ENCODE results near the gene C2CD4A. TPM values are rescaled to one million over a fixed set of nuclear protein-coding genes. Genes with fewer than 3 reads are reported as not detected.
A peak's percentile ranks its signal among the peaks of the same experiment; 100 is the strongest.

The C2CD4A gene
- polyA plus RNA-seq, 1 of the 3 experiments (the other 2 are of a cell fraction): not detected

DNA sequence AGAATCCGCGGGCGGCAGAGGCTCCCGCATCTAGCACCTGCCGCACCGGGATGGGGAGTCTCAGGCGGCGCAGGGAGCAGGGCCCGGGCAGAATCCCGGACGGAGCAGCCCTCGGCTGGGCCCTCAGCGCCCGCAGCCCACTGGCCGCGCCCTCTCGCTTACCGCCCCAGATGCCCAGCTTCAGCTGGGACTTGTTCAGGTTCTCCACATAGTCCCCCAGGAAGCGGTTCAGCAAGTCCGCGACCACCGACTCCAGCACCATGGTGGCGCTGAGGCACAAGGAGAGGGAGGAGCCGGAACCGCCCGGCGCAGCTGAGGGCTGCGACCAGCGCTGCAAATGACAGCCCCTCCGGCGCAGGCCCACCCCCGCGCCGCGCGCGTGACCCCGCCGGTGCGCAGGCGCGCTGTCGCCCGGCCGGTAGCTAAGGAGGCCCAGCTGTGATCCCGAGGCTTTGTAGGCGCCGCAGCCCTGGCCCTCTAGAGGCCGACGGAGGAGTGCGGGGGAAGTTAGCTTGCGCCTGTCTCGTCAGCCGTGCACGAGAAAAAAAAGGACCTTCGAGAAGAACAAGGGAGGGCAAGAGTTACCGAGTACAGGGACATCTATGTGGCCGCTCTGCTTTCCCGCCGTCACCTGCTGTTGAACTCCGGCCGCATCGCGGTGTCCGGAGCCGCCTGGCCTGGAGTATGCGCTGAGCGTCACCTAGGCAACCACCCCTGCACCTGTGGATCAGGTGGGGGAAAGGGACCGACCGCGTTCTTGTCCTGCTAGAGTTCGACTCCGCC lies 6.5 kb upstream of the C2CD4A start, which contains the start of gene VPS13C:
Gene VPS13C, minus strand, starts transcription at position 335 of the 783 bp plus-strand sequence. Its CDS starts 73 bp downstream, at position 262.
- ChIA-PET CTCF (interaction anchor here (0.6 to 4.7 kb wide), 43 partner anchors 8 to 1092 kb away, joined by 3 to 27 read pairs (median 4); partner anchors contain the start of gene C2CD4B), POLR2A (interaction anchor here (1.2 kb wide), 1 partner anchor 105 kb away, joined by 3 read pairs; the partner anchor contains the start of gene C2CD4B)
- TF ChIP-seq, protein P1, sequence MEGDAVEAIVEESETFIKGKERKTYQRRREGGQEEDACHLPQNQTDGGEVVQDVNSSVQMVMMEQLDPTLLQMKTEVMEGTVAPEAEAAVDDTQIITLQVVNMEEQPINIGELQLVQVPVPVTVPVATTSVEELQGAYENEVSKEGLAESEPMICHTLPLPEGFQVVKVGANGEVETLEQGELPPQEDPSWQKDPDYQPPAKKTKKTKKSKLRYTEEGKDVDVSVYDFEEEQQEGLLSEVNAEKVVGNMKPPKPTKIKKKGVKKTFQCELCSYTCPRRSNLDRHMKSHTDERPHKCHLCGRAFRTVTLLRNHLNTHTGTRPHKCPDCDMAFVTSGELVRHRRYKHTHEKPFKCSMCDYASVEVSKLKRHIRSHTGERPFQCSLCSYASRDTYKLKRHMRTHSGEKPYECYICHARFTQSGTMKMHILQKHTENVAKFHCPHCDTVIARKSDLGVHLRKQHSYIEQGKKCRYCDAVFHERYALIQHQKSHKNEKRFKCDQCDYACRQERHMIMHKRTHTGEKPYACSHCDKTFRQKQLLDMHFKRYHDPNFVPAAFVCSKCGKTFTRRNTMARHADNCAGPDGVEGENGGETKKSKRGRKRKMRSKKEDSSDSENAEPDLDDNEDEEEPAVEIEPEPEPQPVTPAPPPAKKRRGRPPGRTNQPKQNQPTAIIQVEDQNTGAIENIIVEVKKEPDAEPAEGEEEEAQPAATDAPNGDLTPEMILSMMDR (IDR thresholded peaks at IDR 0.05): peak; percentile 75
- TF ChIP-seq POLR2AphosphoS5 (IDR thresholded peaks at IDR 0.05; ENCODE audit: low read depth, low read length) (peak; percentile 52; the same call in 1 of the 2 replicates), SIN3A (IDR thresholded peaks at IDR 0.05; ENCODE audit: borderline replicate concordance, low read depth, low read length) (no peak; the same call in 1 of the 2 replicates), TEAD4 (IDR thresholded peaks at IDR 0.05; ENCODE audit: borderline replicate concordance, insufficient read depth) (no peak), TAF1 (IDR thresholded peaks at IDR 0.05; ENCODE audit: borderline replicate concordance, low read depth, low read length) (no peak; the same call in none of the 2 replicates), GABPA (IDR thresholded peaks at IDR 0.05; ENCODE audit: low read depth) (no peak), EP300 (IDR thresholded peaks at IDR 0.05; ENCODE audit: borderline replicate concordance in 1 of 2, low read depth in 1 of 2, low read length in 1 of 2) (0 out of 4 replicates have a peak, but pooled peaks of 1 of the 2 experiments have one; percentile 12), MXI1 (IDR thresholded peaks at IDR 0.05; ENCODE audit: low read depth, low read length) (peak; percentile 91), RCOR1 (IDR thresholded peaks at IDR 0.05; ENCODE audit: low read length) (peak; percentile 68), TCF12 (IDR thresholded peaks at IDR 0.05) (no peak), YY1 (IDR thresholded peaks at IDR 0.05; ENCODE audit: low read depth) (no peak), RAD21 (IDR thresholded peaks at IDR 0.05; ENCODE audit: low read length) (peak; percentile 66), NRF1 (IDR thresholded peaks at IDR 0.05; ENCODE audit: low read depth, low read length) (peak; percentile 96), EZH2phosphoT487 (IDR thresholded peaks at IDR 0.05; ENCODE audit: borderline replicate concordance, low read depth) (no peak), SMC3 (IDR thresholded peaks at IDR 0.05; ENCODE audit: low read depth, low read length) (peak; percentile 48), FOSL2 (IDR thresholded peaks at IDR 0.05; ENCODE audit: borderline replicate concordance, low read depth) (no peak)
- TF ChIP-seq, protein P2, sequence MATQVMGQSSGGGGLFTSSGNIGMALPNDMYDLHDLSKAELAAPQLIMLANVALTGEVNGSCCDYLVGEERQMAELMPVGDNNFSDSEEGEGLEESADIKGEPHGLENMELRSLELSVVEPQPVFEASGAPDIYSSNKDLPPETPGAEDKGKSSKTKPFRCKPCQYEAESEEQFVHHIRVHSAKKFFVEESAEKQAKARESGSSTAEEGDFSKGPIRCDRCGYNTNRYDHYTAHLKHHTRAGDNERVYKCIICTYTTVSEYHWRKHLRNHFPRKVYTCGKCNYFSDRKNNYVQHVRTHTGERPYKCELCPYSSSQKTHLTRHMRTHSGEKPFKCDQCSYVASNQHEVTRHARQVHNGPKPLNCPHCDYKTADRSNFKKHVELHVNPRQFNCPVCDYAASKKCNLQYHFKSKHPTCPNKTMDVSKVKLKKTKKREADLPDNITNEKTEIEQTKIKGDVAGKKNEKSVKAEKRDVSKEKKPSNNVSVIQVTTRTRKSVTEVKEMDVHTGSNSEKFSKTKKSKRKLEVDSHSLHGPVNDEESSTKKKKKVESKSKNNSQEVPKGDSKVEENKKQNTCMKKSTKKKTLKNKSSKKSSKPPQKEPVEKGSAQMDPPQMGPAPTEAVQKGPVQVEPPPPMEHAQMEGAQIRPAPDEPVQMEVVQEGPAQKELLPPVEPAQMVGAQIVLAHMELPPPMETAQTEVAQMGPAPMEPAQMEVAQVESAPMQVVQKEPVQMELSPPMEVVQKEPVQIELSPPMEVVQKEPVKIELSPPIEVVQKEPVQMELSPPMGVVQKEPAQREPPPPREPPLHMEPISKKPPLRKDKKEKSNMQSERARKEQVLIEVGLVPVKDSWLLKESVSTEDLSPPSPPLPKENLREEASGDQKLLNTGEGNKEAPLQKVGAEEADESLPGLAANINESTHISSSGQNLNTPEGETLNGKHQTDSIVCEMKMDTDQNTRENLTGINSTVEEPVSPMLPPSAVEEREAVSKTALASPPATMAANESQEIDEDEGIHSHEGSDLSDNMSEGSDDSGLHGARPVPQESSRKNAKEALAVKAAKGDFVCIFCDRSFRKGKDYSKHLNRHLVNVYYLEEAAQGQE (IDR thresholded peaks at IDR 0.05; ENCODE audit: low read depth, low read length): peak; percentile 53; the same call in 1 of the 2 replicates
- TF ChIP-seq, protein P3, sequence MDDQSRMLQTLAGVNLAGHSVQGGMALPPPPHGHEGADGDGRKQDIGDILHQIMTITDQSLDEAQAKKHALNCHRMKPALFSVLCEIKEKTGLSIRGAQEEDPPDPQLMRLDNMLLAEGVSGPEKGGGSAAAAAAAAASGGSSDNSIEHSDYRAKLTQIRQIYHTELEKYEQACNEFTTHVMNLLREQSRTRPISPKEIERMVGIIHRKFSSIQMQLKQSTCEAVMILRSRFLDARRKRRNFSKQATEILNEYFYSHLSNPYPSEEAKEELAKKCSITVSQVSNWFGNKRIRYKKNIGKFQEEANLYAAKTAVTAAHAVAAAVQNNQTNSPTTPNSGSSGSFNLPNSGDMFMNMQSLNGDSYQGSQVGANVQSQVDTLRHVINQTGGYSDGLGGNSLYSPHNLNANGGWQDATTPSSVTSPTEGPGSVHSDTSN (IDR thresholded peaks at IDR 0.05): no peak
- TF ChIP-seq, protein P4, sequence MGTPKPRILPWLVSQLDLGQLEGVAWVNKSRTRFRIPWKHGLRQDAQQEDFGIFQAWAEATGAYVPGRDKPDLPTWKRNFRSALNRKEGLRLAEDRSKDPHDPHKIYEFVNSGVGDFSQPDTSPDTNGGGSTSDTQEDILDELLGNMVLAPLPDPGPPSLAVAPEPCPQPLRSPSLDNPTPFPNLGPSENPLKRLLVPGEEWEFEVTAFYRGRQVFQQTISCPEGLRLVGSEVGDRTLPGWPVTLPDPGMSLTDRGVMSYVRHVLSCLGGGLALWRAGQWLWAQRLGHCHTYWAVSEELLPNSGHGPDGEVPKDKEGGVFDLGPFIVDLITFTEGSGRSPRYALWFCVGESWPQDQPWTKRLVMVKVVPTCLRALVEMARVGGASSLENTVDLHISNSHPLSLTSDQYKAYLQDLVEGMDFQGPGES (IDR thresholded peaks at IDR 0.05; ENCODE audit: low read depth, low read length): no peak
- TF ChIP-seq, protein P5, sequence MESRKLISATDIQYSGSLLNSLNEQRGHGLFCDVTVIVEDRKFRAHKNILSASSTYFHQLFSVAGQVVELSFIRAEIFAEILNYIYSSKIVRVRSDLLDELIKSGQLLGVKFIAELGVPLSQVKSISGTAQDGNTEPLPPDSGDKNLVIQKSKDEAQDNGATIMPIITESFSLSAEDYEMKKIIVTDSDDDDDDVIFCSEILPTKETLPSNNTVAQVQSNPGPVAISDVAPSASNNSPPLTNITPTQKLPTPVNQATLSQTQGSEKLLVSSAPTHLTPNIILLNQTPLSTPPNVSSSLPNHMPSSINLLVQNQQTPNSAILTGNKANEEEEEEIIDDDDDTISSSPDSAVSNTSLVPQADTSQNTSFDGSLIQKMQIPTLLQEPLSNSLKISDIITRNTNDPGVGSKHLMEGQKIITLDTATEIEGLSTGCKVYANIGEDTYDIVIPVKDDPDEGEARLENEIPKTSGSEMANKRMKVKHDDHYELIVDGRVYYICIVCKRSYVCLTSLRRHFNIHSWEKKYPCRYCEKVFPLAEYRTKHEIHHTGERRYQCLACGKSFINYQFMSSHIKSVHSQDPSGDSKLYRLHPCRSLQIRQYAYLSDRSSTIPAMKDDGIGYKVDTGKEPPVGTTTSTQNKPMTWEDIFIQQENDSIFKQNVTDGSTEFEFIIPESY (IDR thresholded peaks at IDR 0.05; ENCODE audit: borderline replicate concordance, low read depth): no peak
- TF ChIP-seq, protein P6, sequence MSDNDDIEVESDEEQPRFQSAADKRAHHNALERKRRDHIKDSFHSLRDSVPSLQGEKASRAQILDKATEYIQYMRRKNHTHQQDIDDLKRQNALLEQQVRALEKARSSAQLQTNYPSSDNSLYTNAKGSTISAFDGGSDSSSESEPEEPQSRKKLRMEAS (IDR thresholded peaks at IDR 0.05; ENCODE audit: low read depth): peak; percentile 72; the same call in 1 of the 2 replicates

More for the DNA sequence above, 6.5 kb upstream of the C2CD4A start, which contains the start of gene VPS13C:
- peaks cover 8% of the 10 kb centered on the region for H3F3A ChIP-seq (replicated peaks; ENCODE audit: insufficient read depth)
- no peaks in the 10 kb centered on the region for H3K27me3 ChIP-seq (ENCODE audit: insufficient read depth)
- peaks cover 0 to 7% of the 10 kb centered on the region in 2 experiments; a peak in 2 of 4 replicates for H3K4me1 ChIP-seq (ENCODE audit: control insufficient read depth in 1 of 2, insufficient read depth in 2 of 2, low read depth in 1 of 2, low read length in 1 of 2)
- 1% methylated on average over 13 of the region's 73 CpGs for WGBS (ENCODE audit: low lambda C conversion rate)
- H4K20me1 ChIP-seq (ENCODE audit: insufficient read depth): peaks cover 11% of the 10 kb centered on the region; the same call in 1 of the 2 replicates
- peak within 1 kb of the TSS; percentile 74 to 92 for H3K4me3 ChIP-seq (ENCODE audit: low read depth in 2 of 2, low read length in 1 of 2)
- no peaks in the 10 kb centered on the region for H3K9me2 ChIP-seq
- H3K27ac ChIP-seq (ENCODE audit: low read depth in 2 of 2, low read length in 1 of 2): peak within 1 kb of the TSS; percentile 76 to 91
- peak; percentile 98 for DNase-seq
- H3K79me2 ChIP-seq (ENCODE audit: insufficient read depth): peaks cover 46% of the 10 kb centered on the region
- peak within 1 kb of the TSS; percentile 89 for H3K4me2 ChIP-seq
- peak within 1 kb of the TSS; percentile 96 for H2AFZ ChIP-seq (ENCODE audit: low read depth)
- H3K9ac ChIP-seq: peak within 1 kb of the TSS; percentile 78
- H3K9me3 ChIP-seq: no peaks in the 10 kb centered on the region
- H3K36me3 ChIP-seq (replicated peaks in 1 of 2; ENCODE audit: control insufficient read depth in 1 of 2, insufficient read depth in 2 of 2, low read length in 1 of 2): peaks cover 0 to 2% of the 10 kb centered on the region in 2 experiments

Measured in SK-N-SH (cell line).